Mesothelial cell of epicardium (in vitro differentiated cells): ENCODE data around the gene CAPS. TPM values are rescaled to one million over a fixed set of nuclear protein-coding genes. Genes with fewer than 3 reads are reported as not detected.

ENCODE experiments used
- DNase-seq, 2 experiments: peaks; one replicate each; pipeline ENCODE4 v3.0.0; 2021; ENCODE audit warnings: low spot score in 2 of 2; ENCODE audit not compliant: unreplicated experiment in 2 of 2
- H3K27ac Mint-ChIP-seq: 2 replicates; pipeline ENCODE4 v1.8.0; 2021; ENCODE audit warnings: mixed read lengths
- H3K27me3 Mint-ChIP-seq: 2 replicates; pipeline ENCODE4 v1.8.0; 2021; ENCODE audit warnings: low read depth, mixed read lengths
- H3K36me3 Mint-ChIP-seq: 2 replicates; pipeline ENCODE4 v1.8.0; 2021; ENCODE audit warnings: mixed read lengths
- H3K4me1 Mint-ChIP-seq: 2 replicates; pipeline ENCODE4 v1.8.0; 2021; ENCODE audit warnings: mixed read lengths
- H3K4me3 Mint-ChIP-seq: 2 replicates; pipeline ENCODE4 v1.8.0; 2021; ENCODE audit warnings: mild to moderate bottlenecking, moderate library complexity, mixed read lengths
- H3K9me3 Mint-ChIP-seq: 2 replicates; pipeline ENCODE4 v1.8.0; 2021; ENCODE audit warnings: mixed read lengths
- total RNA-seq: library from RNA; stranded (reverse); gene quantifications from 3 replicates; pipeline ENCODE4 v1.2.1, GENCODE V29; 2021
- TF ChIP-seq, protein P1 (sequence below): fragments of 200-600 bp; sonication (generic); IDR thresholded peaks from one replicate; pipeline ENCODE4 v1.5.0; 2021; ENCODE audit warnings: antibody characterized with exemption; ENCODE audit not compliant: unreplicated experiment

CAPS gene
- total RNA-seq, 1 donor from 2014 or later: 16.2 TPM

- Mint-ChIP-seq H3K4me1 (peaks cover 53% of the 10 kb centered on the region), H3K36me3 (no peaks in the 10 kb centered on the region), H3K4me3 (no peak overlapping the region), H3K27me3 (no peaks in the 10 kb centered on the region), H3K27ac (no peak overlapping the region), H3K9me3 (no peaks in the 10 kb centered on the region)
- TF ChIP-seq, protein P1, sequence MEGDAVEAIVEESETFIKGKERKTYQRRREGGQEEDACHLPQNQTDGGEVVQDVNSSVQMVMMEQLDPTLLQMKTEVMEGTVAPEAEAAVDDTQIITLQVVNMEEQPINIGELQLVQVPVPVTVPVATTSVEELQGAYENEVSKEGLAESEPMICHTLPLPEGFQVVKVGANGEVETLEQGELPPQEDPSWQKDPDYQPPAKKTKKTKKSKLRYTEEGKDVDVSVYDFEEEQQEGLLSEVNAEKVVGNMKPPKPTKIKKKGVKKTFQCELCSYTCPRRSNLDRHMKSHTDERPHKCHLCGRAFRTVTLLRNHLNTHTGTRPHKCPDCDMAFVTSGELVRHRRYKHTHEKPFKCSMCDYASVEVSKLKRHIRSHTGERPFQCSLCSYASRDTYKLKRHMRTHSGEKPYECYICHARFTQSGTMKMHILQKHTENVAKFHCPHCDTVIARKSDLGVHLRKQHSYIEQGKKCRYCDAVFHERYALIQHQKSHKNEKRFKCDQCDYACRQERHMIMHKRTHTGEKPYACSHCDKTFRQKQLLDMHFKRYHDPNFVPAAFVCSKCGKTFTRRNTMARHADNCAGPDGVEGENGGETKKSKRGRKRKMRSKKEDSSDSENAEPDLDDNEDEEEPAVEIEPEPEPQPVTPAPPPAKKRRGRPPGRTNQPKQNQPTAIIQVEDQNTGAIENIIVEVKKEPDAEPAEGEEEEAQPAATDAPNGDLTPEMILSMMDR: no peak
- no peak for DNase-seq
Measured at GRCh38 chr19:5963855-5964254, 49.8 kb downstream of the CAPS start.

DNA sequence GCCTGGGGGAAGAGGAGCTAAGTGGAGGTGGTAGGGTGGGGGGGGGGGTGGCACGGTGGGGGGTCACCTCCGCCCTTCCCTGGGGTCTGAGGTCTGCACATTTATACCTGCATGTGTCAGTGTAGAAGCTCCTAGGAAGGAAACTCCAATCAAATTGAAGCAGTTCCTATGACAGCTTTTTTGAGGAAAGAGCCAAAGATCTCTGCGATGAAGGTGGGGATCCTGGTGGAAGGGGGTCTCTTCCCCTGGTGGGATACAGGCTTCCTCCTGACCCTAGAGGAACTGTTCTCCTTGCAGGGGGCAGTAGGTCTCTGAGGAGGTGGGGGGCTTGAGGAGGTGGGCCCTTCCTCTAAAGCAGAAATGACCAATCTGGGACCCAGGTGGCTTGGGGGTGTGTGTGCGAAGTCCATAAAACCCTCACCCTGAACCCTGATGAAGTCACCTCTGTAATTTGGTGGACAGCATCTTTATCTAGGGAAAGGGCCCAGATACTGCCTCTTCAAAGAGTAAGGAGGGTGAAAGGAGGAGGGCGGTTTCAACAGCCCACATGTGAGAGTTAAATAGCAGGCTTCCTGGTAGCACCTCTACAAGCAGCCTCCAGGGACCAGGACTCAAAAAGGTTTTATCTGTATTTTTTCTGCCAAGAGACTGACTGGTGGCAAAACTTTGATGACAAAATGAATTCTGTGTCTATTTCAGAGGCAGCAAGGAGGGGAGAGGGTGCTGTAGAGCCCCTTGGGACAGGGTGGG lies 50.9 kb downstream of the CAPS start:
- TF ChIP-seq, protein P1: no peak
- Mint-ChIP-seq H3K27me3 (no peaks in the 10 kb centered on the region), H3K27ac (peak overlapping the region; percentile 96), H3K9me3 (no peaks in the 10 kb centered on the region), H3K4me3 (no peak overlapping the region), H3K4me1 (peaks cover 49% of the 10 kb centered on the region), H3K36me3 (no peaks in the 10 kb centered on the region)
- no peak for DNase-seq

Other genes starting within 250 kb of the CAPS start
- gene MICOS13, start 233.7 kb upstream of the CAPS start, total RNA-seq: 30.0 to 32.3 TPM (median 30.7 TPM) in 3 replicates
- 15.9 to 16.7 TPM (median 16.0 TPM) in 3 replicates for gene HSD11B1L, start 233.2 kb upstream of the CAPS start, total RNA-seq
- gene RPL36, start 224.0 kb upstream of the CAPS start, total RNA-seq: 947 to 1,016 TPM (median 998 TPM) in 3 replicates
- gene LONP1, start 194.1 kb upstream of the CAPS start, total RNA-seq: 63.4 to 69.8 TPM (median 69.6 TPM) in 3 replicates
- not detected in 3 replicates for gene CATSPERD, start 193.6 kb upstream of the CAPS start, total RNA-seq
- gene PRR22, start 129.5 kb upstream of the CAPS start, total RNA-seq: 5.4 to 6.0 TPM (median 5.9 TPM) in 3 replicates
- gene DUS3L, start 123.1 kb upstream of the CAPS start, total RNA-seq: 54.0 to 61.1 TPM (median 56.9 TPM) in 3 replicates
- gene NRTN, start 109.2 kb upstream of the CAPS start, total RNA-seq: 1.7 to 2.8 TPM (median 2.4 TPM) in 3 replicates
- 0.32 TPM in 1 of 3 replicates, not detected in the others for gene FUT6, start 74.6 kb upstream of the CAPS start, total RNA-seq
- 0.49 to 1.1 TPM (median 0.90 TPM) in 3 replicates for gene FUT3, start 62.8 kb upstream of the CAPS start, total RNA-seq
- 0.47 to 0.79 TPM (median 0.73 TPM) in 3 replicates for gene FUT5, start 43.7 kb upstream of the CAPS start, total RNA-seq
- 229 to 235 TPM (median 233 TPM) in 3 replicates for gene NDUFA11, start 10.5 kb upstream of the CAPS start, total RNA-seq
- 11.0 to 12.3 TPM (median 11.0 TPM) in 3 replicates for gene VMAC, start 9.4 kb upstream of the CAPS start, total RNA-seq
- 83.3 to 89.8 TPM (median 87.2 TPM) in 3 replicates for gene RANBP3, start 63.9 kb downstream of the CAPS start, total RNA-seq
- 6.5 to 8.4 TPM (median 7.3 TPM) in 3 replicates for gene RFX2, start 196.2 kb downstream of the CAPS start, total RNA-seq
- gene ACSBG2, start 221.4 kb downstream of the CAPS start, total RNA-seq: not detected in 3 replicates